Measurements from ENCODE around the gene TTC39A.

Gene TTC39A

DNA sequence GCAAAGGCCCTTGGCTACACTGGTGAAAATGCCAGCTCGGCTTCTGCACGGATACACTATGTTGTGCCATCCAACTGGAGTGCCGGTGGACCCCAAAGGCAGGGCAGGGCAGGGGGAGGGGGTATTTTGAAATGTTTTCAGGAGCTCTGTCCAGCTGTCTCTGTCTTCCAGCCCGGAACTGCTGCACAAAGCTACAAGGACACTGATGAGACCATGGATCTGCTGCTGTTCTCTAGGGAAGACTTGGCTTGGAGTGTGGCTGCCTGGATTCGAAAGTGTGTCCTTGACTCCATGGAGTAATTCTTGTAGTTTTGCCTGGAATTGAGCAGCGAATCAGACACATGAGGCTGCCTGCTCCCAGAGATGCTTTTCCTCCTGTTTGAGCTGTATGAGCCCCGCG lies 42.4 kb downstream of the TTC39A start:
- H3K27ac ChIP-seq (ENCODE audit: low read depth, low read length), result no peak overlapping the region
- no peaks in the 10 kb centered on the region for H4K20me1 ChIP-seq (ENCODE audit: low read depth, low read length)
- no peaks in the 10 kb centered on the region for H3K36me3 ChIP-seq (ENCODE audit: low read length)
- no peaks in the 10 kb centered on the region for H3K9me2 ChIP-seq (replicated peaks; ENCODE audit: insufficient read depth, low read length)
- TF ChIP-seq EZH2phosphoT487 (conservative IDR thresholded peaks at IDR 0.05; ENCODE audit: low read length) (no peak), CTCF (IDR thresholded peaks at IDR 0.05; ENCODE audit: insufficient read depth, low read length, poor library complexity, severe bottlenecking) (no peak)
- H3K4me3 ChIP-seq (ENCODE audit: insufficient read depth, low read length, poor library complexity, severe bottlenecking), result no peak overlapping the region
- no peak overlapping the region for H3K9ac ChIP-seq (ENCODE audit: low read length)
- no peaks in the 10 kb centered on the region for H3F3A ChIP-seq (ENCODE audit: insufficient read depth)
- H3K27me3 ChIP-seq (ENCODE audit: low read length), result no peaks in the 10 kb centered on the region
- H3K9me3 ChIP-seq (ENCODE audit: insufficient read depth, low read length), result no peaks in the 10 kb centered on the region
- no peak overlapping the region for H2AFZ ChIP-seq (ENCODE audit: low read depth, low read length, severe bottlenecking)
- no peak overlapping the region for H3K4me2 ChIP-seq (ENCODE audit: low read depth, low read length, poor library complexity, severe bottlenecking)
- H3K79me2 ChIP-seq (ENCODE audit: insufficient read depth, low read length), result no peaks in the 10 kb centered on the region

GRCh38 chr1:51285055-51285454 lies 45.3 kb downstream of the TTC39A start:
- H4K20me1 ChIP-seq (ENCODE audit: low read depth, low read length), result no peaks in the 10 kb centered on the region
- no peak for TF ChIP-seq EZH2phosphoT487 (conservative IDR thresholded peaks at IDR 0.05; ENCODE audit: low read length)
- no peak overlapping the region for H2AFZ ChIP-seq (ENCODE audit: low read depth, low read length, severe bottlenecking)
- H3K9me2 ChIP-seq (replicated peaks; ENCODE audit: insufficient read depth, low read length), result no peaks in the 10 kb centered on the region
- no peaks in the 10 kb centered on the region for H3K9me3 ChIP-seq (ENCODE audit: insufficient read depth, low read length)
- H3K9ac ChIP-seq (ENCODE audit: low read length), result no peak overlapping the region
- H3K79me2 ChIP-seq (ENCODE audit: insufficient read depth, low read length), result no peaks in the 10 kb centered on the region
- H3K4me2 ChIP-seq (ENCODE audit: low read depth, low read length, poor library complexity, severe bottlenecking), result no peak overlapping the region
- H3K27me3 ChIP-seq (ENCODE audit: low read length), result no peaks in the 10 kb centered on the region
- no peak overlapping the region for H3K4me3 ChIP-seq (ENCODE audit: insufficient read depth, low read length, poor library complexity, severe bottlenecking)
- no peak overlapping the region for H3K27ac ChIP-seq (ENCODE audit: low read depth, low read length)
- no peaks in the 10 kb centered on the region for H3K36me3 ChIP-seq (ENCODE audit: low read length)
- H3F3A ChIP-seq (ENCODE audit: insufficient read depth), result no peaks in the 10 kb centered on the region

DNA sequence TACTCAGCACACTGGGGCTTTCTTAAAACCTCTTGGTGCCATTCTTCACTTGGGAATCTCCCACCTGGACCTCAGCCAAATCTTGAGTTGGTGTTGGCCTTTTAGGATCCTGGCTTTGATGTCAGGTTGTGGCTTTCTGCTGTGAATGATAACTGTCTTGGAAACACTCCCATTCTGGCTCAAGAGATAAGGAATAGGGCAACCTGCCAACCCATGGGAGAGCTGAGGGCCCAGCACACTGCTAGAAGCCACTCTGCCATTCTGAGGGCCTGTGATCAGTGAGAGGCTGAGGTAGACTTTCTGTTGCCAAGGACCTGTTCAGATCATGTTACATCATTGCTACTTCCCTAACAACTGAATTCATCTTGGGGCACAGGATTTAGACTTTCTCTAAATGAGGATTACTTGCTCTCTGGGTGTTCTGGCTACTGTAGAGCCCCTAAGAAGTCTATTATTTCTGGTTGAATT lies 45.8 kb downstream of the TTC39A start:
- Histone ChIP-seq H3K27me3 (ENCODE audit: low read length) (no peaks in the 10 kb centered on the region), H3K79me2 (ENCODE audit: insufficient read depth, low read length) (no peaks in the 10 kb centered on the region), H3K27ac (ENCODE audit: low read depth, low read length) (no peak overlapping the region), H3K4me3 (ENCODE audit: insufficient read depth, low read length, poor library complexity, severe bottlenecking) (no peak overlapping the region), H3K4me2 (ENCODE audit: low read depth, low read length, poor library complexity, severe bottlenecking) (no peak overlapping the region), H3K9me2 (replicated peaks; ENCODE audit: insufficient read depth, low read length) (no peaks in the 10 kb centered on the region), H3K36me3 (ENCODE audit: low read length) (no peaks in the 10 kb centered on the region), H3K9ac (ENCODE audit: low read length) (no peak overlapping the region), H4K20me1 (ENCODE audit: low read depth, low read length) (no peaks in the 10 kb centered on the region), H3K9me3 (ENCODE audit: insufficient read depth, low read length) (no peaks in the 10 kb centered on the region), H2AFZ (ENCODE audit: low read depth, low read length, severe bottlenecking) (no peak overlapping the region), H3F3A (ENCODE audit: insufficient read depth) (no peaks in the 10 kb centered on the region)
- TF ChIP-seq CTCF (IDR thresholded peaks at IDR 0.05; ENCODE audit: insufficient read depth, low read length, poor library complexity, severe bottlenecking) (no peak), EZH2phosphoT487 (conservative IDR thresholded peaks at IDR 0.05; ENCODE audit: low read length) (no peak)

- TF ChIP-seq EZH2phosphoT487 (conservative IDR thresholded peaks at IDR 0.05; ENCODE audit: low read length) (no peak), CTCF (IDR thresholded peaks at IDR 0.05; ENCODE audit: insufficient read depth, low read length, poor library complexity, severe bottlenecking) (no peak)
- no peak overlapping the region for H3K27ac ChIP-seq (ENCODE audit: low read depth, low read length)
- H3K9ac ChIP-seq (ENCODE audit: low read length), result no peak overlapping the region
- H3K4me3 ChIP-seq (ENCODE audit: insufficient read depth, low read length, poor library complexity, severe bottlenecking), result no peak overlapping the region
- H3K9me2 ChIP-seq (replicated peaks; ENCODE audit: insufficient read depth, low read length), result no peaks in the 10 kb centered on the region
- H3K4me2 ChIP-seq (ENCODE audit: low read depth, low read length, poor library complexity, severe bottlenecking), result no peak overlapping the region
- no peak overlapping the region for H2AFZ ChIP-seq (ENCODE audit: low read depth, low read length, severe bottlenecking)
- no peaks in the 10 kb centered on the region for H3K36me3 ChIP-seq (ENCODE audit: low read length)
- no peaks in the 10 kb centered on the region for H3K9me3 ChIP-seq (ENCODE audit: insufficient read depth, low read length)
- no peaks in the 10 kb centered on the region for H3K79me2 ChIP-seq (ENCODE audit: insufficient read depth, low read length)
- H4K20me1 ChIP-seq (ENCODE audit: low read depth, low read length), result no peaks in the 10 kb centered on the region
- H3F3A ChIP-seq (ENCODE audit: insufficient read depth), result no peaks in the 10 kb centered on the region
- H3K27me3 ChIP-seq (ENCODE audit: low read length), result no peaks in the 10 kb centered on the region
These were observed 46.4 kb downstream of the TTC39A start for GRCh38 chr1:51283979-51284378.
